H9 (cell line): ENCODE results near the gene CFAP69. TPM values are rescaled to one million over a fixed set of nuclear protein-coding genes. Genes with fewer than 3 reads are reported as not detected.

Experiments used
- DNase-seq: peaks from one replicate; pipeline ENCODE4 v3.0.0-alpha.2; 2017
- H2AFZ ChIP-seq: one replicate; pipeline ENCODE4 v1.6.1; 2013; ENCODE audit warnings: mild to moderate bottlenecking, low read length, control low read depth, moderate library complexity
- H2AK5ac ChIP-seq: 2 replicates; pipeline ENCODE4 v1.6.1; 2013; ENCODE audit warnings: low read length, control low read depth, mixed read lengths; ENCODE audit not compliant: insufficient read length
- H2BK120ac ChIP-seq: one replicate; pipeline ENCODE4 v1.6.1; 2013; ENCODE audit warnings: low read depth, mild to moderate bottlenecking, low read length, control low read depth, inconsistent platforms; ENCODE audit not compliant: poor library complexity, severe bottlenecking
- H2BK12ac ChIP-seq: 2 replicates; pipeline ENCODE4 v1.6.1; 2013; ENCODE audit warnings: low read length, control low read depth, mixed read lengths, low read depth; ENCODE audit not compliant: insufficient read length
- H2BK15ac ChIP-seq: 2 replicates; pipeline ENCODE4 v1.6.1; 2013; ENCODE audit warnings: low read depth, low read length, control low read depth
- H2BK20ac ChIP-seq: one replicate; pipeline ENCODE4 v1.6.1; 2013; ENCODE audit warnings: low read depth, mild to moderate bottlenecking, low read length, control low read depth, inconsistent platforms; ENCODE audit not compliant: poor library complexity, severe bottlenecking
- H2BK5ac ChIP-seq: 2 replicates; pipeline ENCODE4 v1.6.1; 2013; ENCODE audit warnings: low read length, control low read depth, mixed read lengths; ENCODE audit not compliant: insufficient read length
- H3K14ac ChIP-seq: 2 replicates; pipeline ENCODE4 v1.6.1; 2013; ENCODE audit warnings: low read length, control low read depth; ENCODE audit not compliant: insufficient read depth
- H3K18ac ChIP-seq: 2 replicates; pipeline ENCODE4 v1.6.1; 2013; ENCODE audit warnings: low read depth, mild to moderate bottlenecking, mixed read lengths, low read length, control low read depth; ENCODE audit not compliant: insufficient read length
- H3K23ac ChIP-seq: 2 replicates; pipeline ENCODE4 v1.6.1; 2013; ENCODE audit warnings: low read length, control low read depth, mixed read lengths, low read depth; ENCODE audit not compliant: insufficient read length
- H3K23me2 ChIP-seq: 2 replicates; pipeline ENCODE4 v1.6.1; 2013; ENCODE audit warnings: low read depth, mild to moderate bottlenecking, mixed read lengths, low read length, control low read depth; ENCODE audit not compliant: insufficient read length, poor library complexity, severe bottlenecking
- H3K27ac ChIP-seq: 2 replicates; pipeline ENCODE4 v1.5.1; 2013; ENCODE audit warnings: low read length, control low read depth, mixed read lengths, low read depth; ENCODE audit not compliant: insufficient read length
- H3K27me3 ChIP-seq: 2 replicates; pipeline ENCODE4 v1.6.1; 2013; ENCODE audit warnings: low read length, control low read depth, inconsistent platforms; ENCODE audit not compliant: insufficient read depth
- H3K4ac ChIP-seq: 2 replicates; pipeline ENCODE4 v1.6.1; 2013; ENCODE audit warnings: low read depth, mild to moderate bottlenecking, control low read depth, inconsistent platforms, low read length, moderate library complexity
- H3K4me1 ChIP-seq: 2 replicates; pipeline ENCODE4 v1.6.1; 2013; ENCODE audit warnings: low read length, control low read depth, inconsistent platforms; ENCODE audit not compliant: insufficient read depth
- H3K4me2 ChIP-seq: 2 replicates; pipeline ENCODE4 v1.6.1; 2013; ENCODE audit warnings: low read length, control low read depth, mixed read lengths; ENCODE audit not compliant: insufficient read length, insufficient read depth
- H3K56ac ChIP-seq: 2 replicates; pipeline ENCODE4 v1.6.1; 2013; ENCODE audit warnings: low read depth, mild to moderate bottlenecking, mixed read lengths, low read length, control low read depth; ENCODE audit not compliant: insufficient read length
- H3K79me1 ChIP-seq: 2 replicates; pipeline ENCODE4 v1.6.1; 2013; ENCODE audit warnings: low read depth, mild to moderate bottlenecking, moderate library complexity, low read length, control low read depth, inconsistent platforms; ENCODE audit not compliant: insufficient read depth, poor library complexity, severe bottlenecking
- H3K79me2 ChIP-seq: 2 replicates; pipeline ENCODE4 v1.6.1; 2013; ENCODE audit warnings: low read length, control low read depth, inconsistent platforms; ENCODE audit not compliant: insufficient read depth
- H3K9ac ChIP-seq: 2 replicates; pipeline ENCODE4 v1.6.1; 2013; ENCODE audit warnings: low read length, control low read depth, mixed read lengths; ENCODE audit not compliant: insufficient read length; ENCODE audit errors: extremely low read depth
- H3K9me3 ChIP-seq: one replicate; pipeline ENCODE4 v1.6.1; 2013; ENCODE audit warnings: low read depth, low read length, inconsistent platforms; ENCODE audit not compliant: control insufficient read depth
- H3T11ph ChIP-seq: one replicate; pipeline ENCODE4 v1.6.1; 2013; ENCODE audit warnings: mild to moderate bottlenecking, low read length, control low read depth, inconsistent platforms
- H4K20me1 ChIP-seq: one replicate; pipeline ENCODE4 v1.6.1; 2013; ENCODE audit not compliant: control insufficient read depth, insufficient read length, insufficient read depth
- H4K5ac ChIP-seq: 2 replicates; pipeline ENCODE4 v1.6.1; 2013; ENCODE audit warnings: low read depth, mild to moderate bottlenecking, mixed read lengths, low read length, control low read depth; ENCODE audit not compliant: insufficient read length
- H4K8ac ChIP-seq: replicated peaks from 2 replicates; pipeline ENCODE4 v1.6.1; 2013; ENCODE audit warnings: low read length, control low read depth, mixed read lengths, low read depth; ENCODE audit not compliant: insufficient read length
- H4K91ac ChIP-seq: 2 replicates; pipeline ENCODE4 v1.6.1; 2013; ENCODE audit warnings: low read depth, mild to moderate bottlenecking, moderate library complexity, mixed read lengths, low read length, control low read depth; ENCODE audit not compliant: insufficient read length
- H3K27ac Mint-ChIP-seq, 3 experiments: 2 replicates in 2 of 3; 3 replicates in 1 of 3; pipeline ENCODE4 v1.8.0; 2020 to 2021; ENCODE audit warnings: mixed read lengths in 3 of 3, mild to moderate bottlenecking in 1 of 3, moderate library complexity in 1 of 3
- H3K27me3 Mint-ChIP-seq: 2 replicates; pipeline ENCODE4 v1.8.0; 2021; ENCODE audit warnings: low read depth, mild to moderate bottlenecking, moderate library complexity, mixed read lengths
- H3K36me3 Mint-ChIP-seq, 3 experiments: 2 replicates in 2 of 3; 3 replicates in 1 of 3; pipeline ENCODE4 v1.8.0; 2020 to 2021; ENCODE audit warnings: low read depth in 3 of 3, mixed read lengths in 3 of 3; ENCODE audit not compliant: insufficient read depth in 1 of 3
- H3K4me1 Mint-ChIP-seq, 2 experiments: 2 replicates each; pipeline ENCODE4 v1.8.0; 2020; ENCODE audit warnings: mixed read lengths in 2 of 2
- H3K4me3 Mint-ChIP-seq, 2 experiments: 2 replicates in 1 of 2; 3 replicates in 1 of 2; pipeline ENCODE4 v1.8.0; 2020 to 2021; ENCODE audit warnings: mild to moderate bottlenecking in 2 of 2, mixed read lengths in 2 of 2, moderate library complexity in 1 of 2
- H3K9me3 Mint-ChIP-seq, 2 experiments: 2 replicates in 1 of 2; 3 replicates in 1 of 2; pipeline ENCODE4 v1.8.0; 2020; ENCODE audit warnings: mild to moderate bottlenecking in 2 of 2, mixed read lengths in 2 of 2, moderate library complexity in 1 of 2
- CTCF ChIP-seq: fragments of 200-600 bp; sonication (generic); conservative IDR thresholded peaks from 3 replicates; pipeline ENCODE4 v1.8.0; 2021; ENCODE audit warnings: antibody characterized with exemption, mild to moderate bottlenecking
- WGBS: extraction: QIAGEN DNeasy Blood & Tissue Kit; methylation state at CpG from one replicate; pipeline ENCODE4 v1.1.7; 2013; ENCODE audit warnings: missing lambda C conversion rate, low lambda C conversion rate, mixed read lengths; ENCODE audit not compliant: insufficient read length; ENCODE audit errors: extremely low coverage; 5-methylcytosine and 5-hydroxymethylcytosine counted together
- total RNA-seq: library from RNA; stranded (reverse); gene quantifications from 2 replicates; pipeline ENCODE4 v1.2.1, GENCODE V29; 2021

CFAP69 gene
- total RNA-seq, 1 experiment from 2014 or later: 2.9 TPM

- Mint-ChIP-seq H3K4me1 (peaks cover 7 to 12% of the 10 kb centered on the region in 2 experiments), H3K9me3 (peaks cover 2 to 3% of the 10 kb centered on the region in 2 experiments; a peak in 3 of 5 replicates), H3K4me3 (no peak overlapping the region), H3K27ac (no peak overlapping the region; a peak in 1 of 7 replicates), H3K36me3 (no peaks in the 10 kb centered on the region; a peak in 2 of 7 replicates), H3K27me3 (peaks cover 7% of the 10 kb centered on the region; the same call in 1 of the 2 replicates)
- DNase-seq: no peak
- Histone ChIP-seq H3K9me3 (no peaks in the 10 kb centered on the region), H4K20me1 (no peaks in the 10 kb centered on the region), H3K79me2 (no peaks in the 10 kb centered on the region), H3K14ac (no peak overlapping the region), H3K4me1 (0 out of 2 replicates have a peak, but pooled peaks cover 3% of the 10 kb centered on the region), H3K27ac (no peak overlapping the region), H2AFZ (no peak overlapping the region), H3K18ac (no peak overlapping the region), H3K27me3 (no peaks in the 10 kb centered on the region), H2BK15ac (no peak overlapping the region), H2AK5ac (no peak overlapping the region), H2BK5ac (no peak overlapping the region), H2BK120ac (no peak overlapping the region), H3K79me1 (no peaks in the 10 kb centered on the region), H3K9ac (no peak overlapping the region), H4K5ac (no peak overlapping the region), H3K4me2 (no peak overlapping the region), H3T11ph (no peak overlapping the region), H4K91ac (no peak overlapping the region), H2BK20ac (no peak overlapping the region), H3K23me2 (peaks cover 11% of the 10 kb centered on the region), H4K8ac (no peak overlapping the region), H3K23ac (no peak overlapping the region), H3K4ac (no peak overlapping the region), H2BK12ac (no peak overlapping the region), H3K56ac (no peak overlapping the region)
- WGBS: no CpG with 5 or more reads among the region's 1 CpG
- no peak for TF ChIP-seq CTCF
Measured at GRCh38 chr7:90207956-90208355, 37.0 kb upstream of the CFAP69 start.
